Measurements from ENCODE around the gene RADIL.

RADIL gene

GRCh38 chr7:4774658-4775249 lies 108.8 kb downstream of the RADIL start:
- DNase-seq = no peak

DNA sequence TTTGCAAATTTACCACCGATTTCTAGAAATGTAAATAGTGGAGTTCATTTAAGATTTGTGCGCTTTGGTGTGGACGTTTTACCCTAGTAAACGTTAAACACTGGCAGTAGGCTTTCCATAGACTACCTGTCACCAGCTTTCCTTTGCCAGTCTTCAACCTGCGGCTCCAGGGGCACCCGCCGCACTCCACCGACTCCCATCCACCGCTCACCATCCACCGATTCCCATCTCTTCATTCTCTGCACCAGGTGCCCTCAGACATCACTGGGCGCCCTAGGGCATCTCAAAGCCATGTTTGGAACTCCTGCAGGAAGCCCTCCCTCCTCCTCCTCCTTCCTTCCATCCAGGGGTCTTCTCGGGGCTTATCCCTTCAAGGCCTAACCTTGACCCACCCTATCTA lies 109.5 kb downstream of the RADIL start:
- DNase-seq = no peak

DNA sequence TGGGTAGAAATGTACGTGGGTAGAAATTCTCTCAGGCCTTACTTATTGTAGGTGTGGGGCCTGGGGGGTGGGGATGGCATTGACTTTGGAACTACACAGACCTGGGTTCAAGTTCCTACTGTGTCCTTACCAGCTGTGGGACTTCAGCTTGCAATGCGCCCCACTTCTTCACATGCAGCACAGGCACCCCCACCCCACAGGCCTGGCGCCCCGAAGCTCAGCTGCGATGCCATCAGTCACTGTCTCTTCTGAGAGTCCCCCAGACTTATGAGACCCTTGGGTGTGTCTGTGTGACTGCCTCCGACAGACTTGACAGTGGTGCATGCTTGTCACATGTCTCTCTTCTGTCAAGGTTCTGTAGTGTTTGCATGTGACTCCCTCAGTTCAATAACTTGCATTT lies 111.2 kb downstream of the RADIL start:
- no peak for DNase-seq

GRCh38 chr7:4771737-4772136 lies 111.8 kb downstream of the RADIL start:
- no peak for DNase-seq

- DNase-seq = no peak
Observed at GRCh38 chr7:4770886-4771285, 112.6 kb downstream of the RADIL start.

GRCh38 chr7:4769761-4770160 lies 113.8 kb downstream of the RADIL start:
- DNase-seq = no peak

DNA sequence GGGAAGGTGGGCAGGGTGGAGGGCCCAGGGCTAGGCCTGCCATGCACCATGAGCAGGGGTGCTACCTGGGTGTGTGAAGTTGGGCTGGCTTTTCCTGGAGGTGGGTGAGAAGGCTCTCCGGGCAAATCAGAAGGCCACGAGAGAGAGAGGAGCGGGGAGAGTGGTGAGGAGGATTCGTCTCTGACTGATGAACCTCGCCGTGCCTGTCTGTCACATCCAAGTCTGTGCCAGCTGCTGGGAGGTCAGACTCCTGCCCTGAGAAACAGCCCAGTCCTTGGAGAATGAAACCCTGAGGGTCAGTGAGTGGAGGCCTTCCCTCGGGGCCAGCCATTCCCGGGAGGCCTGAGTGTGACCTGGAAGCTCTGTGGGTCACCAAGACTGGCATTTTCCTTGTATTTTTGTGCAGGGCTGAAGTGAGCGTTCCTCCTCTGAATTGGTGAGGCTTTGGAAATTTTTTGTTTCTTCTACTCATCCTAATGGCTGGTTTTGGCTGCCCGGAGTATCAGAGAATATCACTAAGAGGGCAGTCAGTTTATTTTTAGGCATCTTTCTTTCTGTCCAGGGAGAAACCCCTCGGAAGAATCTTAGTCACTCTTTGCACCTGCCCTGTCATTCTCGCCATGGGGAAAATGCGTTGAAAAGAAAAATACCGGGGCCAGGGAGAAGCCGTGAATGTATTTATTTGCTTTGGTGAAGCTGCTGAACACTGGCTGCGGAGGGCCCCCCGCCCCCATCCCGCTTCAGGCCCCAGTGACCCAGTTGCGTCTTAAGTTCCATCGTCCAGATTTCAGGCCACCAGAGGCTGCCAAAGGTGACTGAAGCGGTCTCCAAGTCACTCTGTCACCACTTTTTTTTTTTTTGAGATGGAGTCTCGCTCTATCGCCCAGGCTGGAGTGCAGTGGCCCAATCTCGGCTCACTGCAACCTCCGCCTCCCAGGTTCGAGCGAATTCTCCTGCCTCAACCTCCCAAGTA lies 114.6 kb downstream of the RADIL start:
- DNase-seq = no peak

DNA sequence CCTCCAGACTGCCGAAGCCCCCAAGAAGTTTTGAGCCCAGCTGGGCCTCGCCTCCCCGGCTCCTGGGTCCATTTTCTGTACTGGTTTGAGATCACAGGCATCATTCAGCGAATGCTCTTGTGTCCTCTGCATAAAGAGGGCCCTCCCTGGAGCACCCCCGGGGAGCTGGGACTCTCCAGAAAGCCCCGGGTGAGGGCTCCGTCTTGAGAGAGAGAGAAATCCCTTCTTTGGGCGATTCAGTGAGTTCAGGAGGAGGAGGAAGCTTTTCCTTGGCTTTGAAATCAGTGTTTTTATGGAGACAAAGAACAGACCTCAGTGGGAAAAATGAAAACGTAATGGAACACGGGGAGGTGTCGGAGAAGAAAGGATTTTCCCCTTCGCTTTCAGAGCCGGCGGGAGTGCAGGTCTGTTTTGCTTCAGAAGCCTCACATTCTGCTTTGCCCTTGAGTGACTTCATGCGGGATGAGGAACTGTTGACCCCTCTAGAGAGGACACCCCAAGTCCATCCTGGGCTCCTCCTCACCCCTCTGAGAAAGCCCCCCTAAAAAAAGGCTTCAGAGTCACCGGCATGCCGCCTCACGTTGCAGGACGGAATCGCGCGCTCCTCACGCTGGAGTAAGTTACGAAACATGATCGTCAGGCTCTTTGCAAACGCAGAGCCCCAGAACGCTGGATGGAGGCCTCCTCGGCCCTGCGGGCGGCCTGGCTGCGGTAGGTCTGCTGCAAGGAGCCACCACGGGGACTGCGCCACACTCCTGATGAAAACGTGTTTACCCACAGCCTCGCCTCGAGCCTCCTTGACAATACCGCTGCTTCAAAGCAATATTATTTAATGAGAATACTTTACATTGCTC lies 116.6 kb downstream of the RADIL start:
- DNase-seq = no peak

DNA sequence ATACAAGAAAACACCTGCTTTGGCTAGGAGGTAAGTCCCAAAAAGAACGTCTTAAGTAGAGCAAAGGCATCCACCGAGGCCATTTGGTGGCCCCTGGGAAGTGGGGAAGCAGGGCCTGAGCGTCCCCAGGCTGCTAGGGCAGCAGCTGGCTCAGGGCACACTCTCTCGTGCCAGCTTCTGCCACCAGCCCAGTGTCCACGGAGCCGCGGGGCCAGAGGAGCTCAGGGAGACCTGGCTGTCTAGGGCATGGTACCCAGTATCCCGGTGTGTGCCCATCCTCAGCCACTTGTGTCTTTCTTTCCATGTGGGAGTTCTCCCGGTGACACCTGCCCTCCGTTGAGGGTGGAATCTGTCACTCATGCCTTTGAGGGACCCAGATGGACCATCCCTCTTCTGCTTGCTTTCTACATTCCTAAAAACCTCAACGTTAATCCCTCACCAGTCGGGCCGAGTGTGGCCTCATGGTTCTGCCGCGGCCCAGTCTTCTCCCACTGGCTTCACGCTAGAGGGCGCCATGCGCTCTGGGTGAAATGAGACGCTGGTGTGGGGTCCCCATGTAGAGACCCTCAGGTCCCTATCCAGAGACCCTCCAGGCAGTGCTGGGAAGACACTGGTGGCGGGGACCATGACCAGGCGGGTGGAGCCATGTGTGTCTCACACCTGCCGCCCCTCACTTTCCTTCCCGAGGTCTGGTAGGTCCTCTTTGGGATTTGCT lies 117.6 kb downstream of the RADIL start:
- no peak for DNase-seq

- no peak for DNase-seq
Observed at GRCh38 chr7:4764402-4765007, 119.0 kb downstream of the RADIL start.

- no peak for DNase-seq
Observed at GRCh38 chr7:4763794-4764185, 119.7 kb downstream of the RADIL start.

DNA sequence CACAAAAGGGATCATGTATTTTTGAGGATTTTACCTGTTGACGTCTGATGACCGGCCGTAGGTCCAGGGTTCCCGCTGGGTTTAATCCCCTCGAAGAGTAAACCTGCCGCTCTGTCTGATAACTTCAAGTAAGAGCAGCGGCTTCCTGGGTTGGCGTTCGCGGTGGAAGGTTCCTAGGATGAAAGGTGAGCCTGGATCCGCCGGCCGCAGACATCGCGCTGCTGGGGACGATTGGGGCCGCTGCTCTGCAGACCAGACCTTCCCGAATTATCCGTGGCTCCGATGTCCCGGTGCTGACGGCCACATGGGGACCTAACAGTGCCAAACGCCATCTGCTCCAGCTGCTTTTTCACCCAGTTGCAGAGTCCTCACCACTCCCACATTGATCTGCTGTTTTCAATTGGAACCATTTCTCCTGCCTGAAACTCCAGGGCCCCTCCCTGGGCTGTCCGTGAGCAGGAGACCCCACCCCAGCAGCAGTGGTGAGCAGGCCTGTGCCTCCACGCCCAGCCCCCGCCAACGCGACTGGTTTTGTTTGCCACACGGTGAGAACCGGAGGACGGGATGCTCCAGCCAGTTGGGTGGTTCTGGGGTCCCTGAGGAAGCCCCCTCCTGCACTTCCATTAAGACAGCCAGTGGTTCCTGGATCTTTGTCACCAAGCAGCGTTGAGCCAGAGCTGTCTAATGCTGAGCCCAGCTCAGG lies 120.3 kb downstream of the RADIL start:
- no peak for DNase-seq

- DNase-seq = no peak
Observed at GRCh38 chr7:4762121-4763055, 121.1 kb downstream of the RADIL start.

GRCh38 chr7:4760952-4761351 lies 122.6 kb downstream of the RADIL start:
- no peak for DNase-seq

DNA sequence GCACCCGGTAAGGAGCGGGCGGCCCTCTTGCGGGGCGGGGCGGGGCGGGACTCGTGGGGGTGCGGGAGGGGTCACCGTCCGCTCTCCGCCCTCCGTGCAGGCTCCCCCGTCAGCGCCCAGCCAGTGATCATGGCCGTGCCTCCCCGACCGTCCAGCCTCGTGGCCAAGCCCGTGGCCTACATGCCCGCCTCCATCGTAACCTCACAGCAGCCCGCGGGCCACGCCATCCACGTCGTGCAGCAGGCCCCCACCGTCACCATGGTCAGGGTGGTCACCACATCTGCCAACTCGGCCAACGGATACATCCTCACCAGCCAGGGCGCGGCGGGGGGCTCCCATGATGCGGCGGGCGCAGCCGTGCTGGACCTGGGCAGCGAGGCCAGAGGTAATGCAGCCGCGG lies 124.3 kb downstream of the RADIL start:
- DNase-seq = no peak

DNA sequence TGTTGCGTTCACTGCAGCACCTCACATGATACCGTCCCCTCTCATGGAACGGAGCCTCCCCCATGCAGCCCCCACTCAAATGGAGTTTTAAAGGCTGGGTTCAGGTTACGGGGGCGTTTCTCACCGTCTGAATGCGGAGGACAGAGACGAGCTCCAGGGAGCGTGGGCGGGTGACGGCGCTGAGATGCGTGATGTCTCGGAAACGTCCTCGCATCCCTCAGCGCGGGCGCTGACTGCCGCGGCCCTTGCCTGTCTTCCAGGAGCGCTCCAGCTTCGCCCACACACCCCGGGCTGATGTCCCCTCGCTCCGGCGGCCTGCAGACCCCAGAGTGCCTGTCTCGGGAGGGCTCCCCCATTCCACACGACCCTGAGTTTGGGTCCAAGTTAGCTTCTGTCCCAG lies 124.7 kb downstream of the RADIL start:
- no peak for DNase-seq

DNA sequence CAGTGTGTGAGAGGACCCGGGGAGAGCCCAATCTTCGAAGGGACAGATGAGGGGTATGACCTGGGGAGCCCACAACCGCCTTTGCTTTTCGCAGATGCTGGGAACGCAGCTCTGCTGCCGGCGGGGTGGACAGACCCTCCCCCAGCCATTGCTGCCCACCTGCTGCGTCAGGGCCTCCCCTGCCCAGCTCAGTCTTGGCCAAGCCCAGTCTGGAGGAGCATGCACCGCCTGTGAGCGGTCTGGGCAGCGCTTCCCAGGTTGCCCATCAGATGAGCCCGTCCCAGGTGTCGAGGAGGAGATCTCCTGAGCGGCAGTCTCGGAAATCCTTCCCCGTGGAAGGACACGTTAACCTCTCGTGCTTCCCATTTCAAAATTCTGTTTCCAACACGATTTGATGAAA lies 125.4 kb downstream of the RADIL start:
- no peak for DNase-seq

- no peak for DNase-seq
Observed at GRCh38 chr7:4755045-4755444, 128.5 kb downstream of the RADIL start.

GRCh38 chr7:4754433-4755010 lies 129.0 kb downstream of the RADIL start:
- DNase-seq = no peak

Data from CD4-positive, alpha-beta T cell treated with Interleukin-21 for 1 hour (primary cell).